ACC112 (cell line): Measurements from ENCODE around the gene CADM2.

Source experiments
- H2AFZ ChIP-seq: fragments of 200-600 bp; sonication (generic); one replicate; pipeline ENCODE4 v1.6.0; 2017; ENCODE audit warnings: antibody characterized with exemption, low read length; ENCODE audit not compliant: unreplicated experiment
- H3K27ac ChIP-seq: fragments of 200-600 bp; sonication (generic); 2 replicates; pipeline ENCODE4 v1.5.1; 2014; ENCODE audit warnings: low read depth, mild to moderate bottlenecking, antibody characterized with exemption, low read length, moderate library complexity
- H3K27me3 ChIP-seq: fragments of 200-600 bp; sonication (generic); 2 replicates; pipeline ENCODE4 v1.6.1; 2014; ENCODE audit warnings: mild to moderate bottlenecking, antibody characterized with exemption, low read length, moderate library complexity, mixed read lengths; ENCODE audit not compliant: insufficient read depth
- H3K36me3 ChIP-seq: fragments of 200-600 bp; sonication (generic); 2 replicates; pipeline ENCODE4 v1.6.1; 2016; ENCODE audit warnings: mild to moderate bottlenecking, antibody characterized with exemption, low read length, moderate library complexity, mixed read lengths; ENCODE audit not compliant: insufficient read depth
- H3K4me1 ChIP-seq: fragments of 200-600 bp; sonication (generic); one replicate; pipeline ENCODE4 v1.6.1; 2016; ENCODE audit warnings: low read length, mixed read lengths; ENCODE audit not compliant: insufficient read depth, unreplicated experiment, control insufficient read depth
- H3K4me3 ChIP-seq: fragments of 200-600 bp; sonication (generic); 2 replicates; pipeline ENCODE4 v1.5.1; 2014; ENCODE audit warnings: mild to moderate bottlenecking, low read depth, low read length
- H3K79me2 ChIP-seq: fragments of 200-600 bp; sonication (generic); one replicate; pipeline ENCODE4 v1.6.0; 2016; ENCODE audit warnings: low read length; ENCODE audit not compliant: control insufficient read depth, unreplicated experiment, insufficient read depth

The CADM2 gene

DNA sequence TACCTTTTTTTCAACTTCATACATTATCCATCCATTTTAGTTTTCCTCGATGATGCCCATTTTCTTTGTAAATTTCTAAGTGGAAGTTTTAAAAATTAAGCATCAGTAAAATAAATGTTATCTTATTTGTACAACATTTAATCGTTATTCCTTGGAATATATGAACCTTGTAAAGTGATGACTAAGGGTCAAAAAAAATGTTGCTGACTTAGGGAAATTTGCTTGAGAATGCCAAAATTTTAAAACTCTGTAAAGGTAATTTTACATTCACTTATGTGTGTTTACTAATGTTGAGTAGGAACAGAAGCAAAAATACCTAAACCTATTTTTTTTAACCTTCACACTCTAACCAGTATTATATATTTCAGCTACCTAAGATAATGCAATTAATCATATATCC, 1115.0 kb downstream of the CADM2 start:
- no peak overlapping the region for H3K4me3 ChIP-seq
- no peaks in the 10 kb centered on the region for H3K79me2 ChIP-seq
- H3K36me3 ChIP-seq = no peaks in the 10 kb centered on the region
- H3K4me1 ChIP-seq = no peaks in the 10 kb centered on the region
- H3K27me3 ChIP-seq = no peaks in the 10 kb centered on the region
- H3K27ac ChIP-seq = no peak overlapping the region
- H2AFZ ChIP-seq = no peak overlapping the region

DNA sequence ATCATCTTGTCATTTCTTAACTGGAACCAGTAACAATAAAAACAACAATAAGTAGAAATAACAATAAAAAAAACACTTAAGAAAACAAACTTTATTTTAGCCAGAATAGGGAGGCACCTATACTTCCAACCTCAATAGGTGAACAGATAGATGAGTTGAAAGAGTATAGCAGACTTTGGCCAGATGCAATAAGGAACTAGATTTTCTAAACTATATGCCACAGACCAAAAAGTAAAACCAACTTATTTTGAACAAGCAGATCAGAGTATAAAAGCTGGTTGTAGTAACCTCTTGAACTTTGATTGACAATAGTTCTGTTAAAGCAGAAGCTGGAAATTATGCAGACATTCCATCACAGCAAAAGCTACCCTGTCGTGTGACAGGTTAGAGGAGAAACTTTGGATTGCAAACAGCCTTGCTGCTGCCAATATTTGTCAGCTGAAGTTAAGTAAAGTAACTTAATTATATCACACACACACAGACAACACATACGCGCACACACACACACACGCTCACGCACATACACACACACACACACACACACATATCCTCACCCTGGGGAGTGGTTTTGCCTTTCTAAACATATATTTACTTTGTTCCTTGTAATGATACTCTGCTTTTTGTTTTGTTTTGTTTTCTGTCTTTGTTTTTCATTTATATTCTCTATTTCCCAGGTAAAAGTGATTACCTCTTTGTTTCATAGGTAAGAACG, 1128.5 kb downstream of the CADM2 start:
- no peaks in the 10 kb centered on the region for H3K79me2 ChIP-seq
- H3K4me1 ChIP-seq = no peaks in the 10 kb centered on the region
- H3K27ac ChIP-seq = no peak overlapping the region
- no peak overlapping the region for H2AFZ ChIP-seq
- no peaks in the 10 kb centered on the region for H3K27me3 ChIP-seq
- H3K4me3 ChIP-seq = no peak overlapping the region
- no peaks in the 10 kb centered on the region for H3K36me3 ChIP-seq

DNA sequence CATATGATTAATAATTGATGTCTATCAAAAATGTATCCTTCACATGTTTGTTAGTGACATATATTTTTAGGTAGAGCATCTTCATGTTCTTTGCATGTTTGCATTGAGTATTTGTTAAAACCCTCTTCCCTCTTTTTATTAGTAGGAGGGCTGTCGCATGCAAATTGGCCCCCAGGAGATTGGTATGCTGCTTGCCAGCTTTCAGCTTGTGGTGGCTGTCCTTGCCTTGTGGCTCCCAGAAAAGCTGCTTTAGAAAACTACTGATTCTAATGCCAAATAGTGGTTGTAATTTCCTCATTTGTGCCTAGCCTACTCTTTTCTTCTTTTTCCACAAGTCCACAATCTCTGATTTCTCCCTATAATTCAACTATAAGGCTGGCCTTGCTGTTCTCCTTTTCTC, 1145.4 kb downstream of the CADM2 start:
- Histone ChIP-seq H3K4me3 (no peak overlapping the region), H3K27me3 (no peaks in the 10 kb centered on the region), H3K36me3 (no peaks in the 10 kb centered on the region)

DNA sequence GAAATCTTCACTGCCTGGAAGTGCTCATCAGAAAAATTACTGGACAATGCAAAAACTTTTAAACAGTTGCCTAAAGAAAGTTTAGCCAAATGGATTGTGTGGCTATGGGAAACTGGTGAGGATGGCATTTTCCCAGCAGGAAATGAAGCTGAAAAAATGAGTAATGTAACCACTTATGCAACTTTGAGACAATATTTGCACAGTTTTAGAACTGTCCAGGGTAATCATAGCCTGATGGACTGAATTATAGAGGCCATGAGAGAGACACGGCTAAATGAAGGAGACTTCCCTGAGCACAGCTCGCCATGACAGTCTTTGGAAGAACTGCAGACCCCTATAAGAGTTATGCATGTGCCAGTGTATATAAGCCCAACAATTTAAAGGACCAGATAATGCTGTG, 1150.6 kb downstream of the CADM2 start:
- Histone ChIP-seq H3K4me1 (no peaks in the 10 kb centered on the region), H3K27me3 (no peaks in the 10 kb centered on the region), H3K27ac (no peak overlapping the region), H3K79me2 (no peaks in the 10 kb centered on the region), H3K4me3 (no peak overlapping the region), H2AFZ (no peak overlapping the region), H3K36me3 (no peaks in the 10 kb centered on the region)

More for the DNA sequence above, 1145.4 kb downstream of the CADM2 start:
- Histone ChIP-seq H3K79me2 (no peaks in the 10 kb centered on the region), H3K27ac (no peak overlapping the region), H2AFZ (no peak overlapping the region), H3K4me1 (no peaks in the 10 kb centered on the region)
